Tibial nerve (tissue), 4 donors: ENCODE results near the gene GABBR2.
"Not testable (repeated sequence)": the region's sequence is repeated elsewhere in the genome, so short reads cannot be mapped to it uniquely, and the experiment has no call there.

ENCODE experiments used
- EP300 ChIP-seq, 2 donors: sonication (generic); formaldehyde crosslinking; IDR thresholded peaks; one replicate each; pipeline ENCODE4 v1.6.1; 2017; ENCODE audit warnings: antibody characterized with exemption in 2 of 2, mild to moderate bottlenecking in 1 of 2
- POLR2A ChIP-seq, 2 donors: fragments of 450-650 bp; IDR thresholded peaks; one replicate each; pipeline ENCODE4 v1.6.1; 2017; ENCODE audit warnings: antibody characterized with exemption in 2 of 2, mild to moderate bottlenecking in 2 of 2, moderate library complexity in 2 of 2
- TF ChIP-seq, protein P1 (sequence below), 5 experiments: fragments of 200-600 bp in 3 of 5; fragments of 450-650 bp in 2 of 5; sonication (generic) in 3 of 5; IDR thresholded peaks; one replicate each; pipeline ENCODE4 v1.5.1; 2016 to 2019; ENCODE audit warnings: antibody characterized with exemption in 5 of 5, mild to moderate bottlenecking in 3 of 5, moderate library complexity in 2 of 5

DNA sequence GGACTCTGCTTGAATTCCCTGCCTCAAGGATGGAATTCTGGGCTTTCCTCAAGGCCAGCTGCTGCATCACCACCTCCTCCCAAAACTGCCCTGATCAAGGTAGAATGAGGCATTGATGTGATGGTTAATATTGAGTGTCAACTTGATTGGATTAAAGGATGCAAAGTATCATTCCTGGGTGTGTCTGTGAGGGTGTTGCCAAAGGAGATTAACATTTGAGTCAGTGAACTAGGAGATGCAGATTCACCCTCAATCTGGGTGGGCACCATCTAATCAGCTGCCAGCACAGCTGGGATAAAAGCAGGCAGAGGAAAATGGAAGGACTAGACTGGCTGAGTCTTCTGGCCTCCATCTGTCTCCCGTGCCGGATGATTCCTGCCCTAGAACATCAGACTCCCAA lies 23.9 kb downstream of the GABBR2 start:
- TF ChIP-seq, protein P1, sequence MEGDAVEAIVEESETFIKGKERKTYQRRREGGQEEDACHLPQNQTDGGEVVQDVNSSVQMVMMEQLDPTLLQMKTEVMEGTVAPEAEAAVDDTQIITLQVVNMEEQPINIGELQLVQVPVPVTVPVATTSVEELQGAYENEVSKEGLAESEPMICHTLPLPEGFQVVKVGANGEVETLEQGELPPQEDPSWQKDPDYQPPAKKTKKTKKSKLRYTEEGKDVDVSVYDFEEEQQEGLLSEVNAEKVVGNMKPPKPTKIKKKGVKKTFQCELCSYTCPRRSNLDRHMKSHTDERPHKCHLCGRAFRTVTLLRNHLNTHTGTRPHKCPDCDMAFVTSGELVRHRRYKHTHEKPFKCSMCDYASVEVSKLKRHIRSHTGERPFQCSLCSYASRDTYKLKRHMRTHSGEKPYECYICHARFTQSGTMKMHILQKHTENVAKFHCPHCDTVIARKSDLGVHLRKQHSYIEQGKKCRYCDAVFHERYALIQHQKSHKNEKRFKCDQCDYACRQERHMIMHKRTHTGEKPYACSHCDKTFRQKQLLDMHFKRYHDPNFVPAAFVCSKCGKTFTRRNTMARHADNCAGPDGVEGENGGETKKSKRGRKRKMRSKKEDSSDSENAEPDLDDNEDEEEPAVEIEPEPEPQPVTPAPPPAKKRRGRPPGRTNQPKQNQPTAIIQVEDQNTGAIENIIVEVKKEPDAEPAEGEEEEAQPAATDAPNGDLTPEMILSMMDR (IDR thresholded peaks at IDR 0.05): not testable (repeated sequence)
- TF ChIP-seq POLR2A, EP300 (IDR thresholded peaks at IDR 0.05): not testable (repeated sequence)
